Type B pancreatic cell (in vitro differentiated cells): ENCODE data around the gene FICD. TPM values are rescaled to one million over a fixed set of nuclear protein-coding genes. Genes with fewer than 3 reads are reported as not detected.

Experiments used
- DNase-seq: peaks from one replicate; pipeline ENCODE4 v3.0.0; 2021; ENCODE audit warnings: mixed read lengths; ENCODE audit not compliant: unreplicated experiment; ENCODE audit errors: extremely low spot score
- H3K27ac Mint-ChIP-seq: 2 replicates; pipeline ENCODE4 v1.8.0; 2021; ENCODE audit warnings: mild to moderate bottlenecking, mixed read lengths
- H3K27me3 Mint-ChIP-seq: 2 replicates; pipeline ENCODE4 v1.8.0; 2021; ENCODE audit warnings: mixed read lengths
- H3K36me3 Mint-ChIP-seq: 2 replicates; pipeline ENCODE4 v1.8.0; 2021; ENCODE audit warnings: mixed read lengths
- H3K4me1 Mint-ChIP-seq: one replicate; pipeline ENCODE4 v1.8.0; 2021; ENCODE audit warnings: mixed read lengths; ENCODE audit not compliant: unreplicated experiment
- H3K4me3 Mint-ChIP-seq: 2 replicates; pipeline ENCODE4 v1.8.0; 2021; ENCODE audit warnings: mild to moderate bottlenecking, mixed read lengths
- H3K9me3 Mint-ChIP-seq: 2 replicates; pipeline ENCODE4 v1.8.0; 2021; ENCODE audit warnings: mixed read lengths
- CTCF ChIP-seq: fragments of 200-600 bp; sonication (generic); conservative IDR thresholded peaks from 2 replicates; pipeline ENCODE4 v1.5.0; 2021; ENCODE audit warnings: antibody characterized with exemption, mild to moderate bottlenecking
- total RNA-seq: library from RNA; stranded (reverse); gene quantifications from 2 replicates; pipeline ENCODE4 v1.2.1, GENCODE V29; 2021; ENCODE audit warnings: low replicate concordance

The FICD gene
- total RNA-seq, 1 donor from 2014 or later: 4.9 TPM

GRCh38 chr12:108567406-108568337 is 52.6 kb downstream of the FICD start:
- H3K4me1 Mint-ChIP-seq: no peaks in the 10 kb centered on the region
- DNase-seq: no peak
- TF ChIP-seq CTCF: no peak
- H3K27me3 Mint-ChIP-seq: no peaks in the 10 kb centered on the region
- H3K27ac Mint-ChIP-seq: no peak overlapping the region
- no peaks in the 10 kb centered on the region for H3K9me3 Mint-ChIP-seq
- peaks cover 7% of the 10 kb centered on the region for H3K36me3 Mint-ChIP-seq
- H3K4me3 Mint-ChIP-seq: no peak overlapping the region

- no peak for DNase-seq
- H3K9me3 Mint-ChIP-seq: no peaks in the 10 kb centered on the region
- H3K4me3 Mint-ChIP-seq: no peak overlapping the region
- H3K4me1 Mint-ChIP-seq: no peaks in the 10 kb centered on the region
- H3K27me3 Mint-ChIP-seq: no peaks in the 10 kb centered on the region
- no peak overlapping the region for H3K27ac Mint-ChIP-seq
- H3K36me3 Mint-ChIP-seq: peaks cover 7% of the 10 kb centered on the region
- no peak for TF ChIP-seq CTCF
These were observed 53.5 kb downstream of the FICD start for GRCh38 chr12:108568338-108569154.

Other genes with a start within 250 kb of the FICD start
- 0.50 and 0.97 TPM in 2 replicates for gene CMKLR1, start 176.0 kb upstream of the FICD start, total RNA-seq
- 48.5 and 72.6 TPM in 2 replicates for gene SART3, start 45.9 kb downstream of the FICD start, total RNA-seq
- gene ISCU, start 47.3 kb downstream of the FICD start, total RNA-seq: 78.9 and 106 TPM in 2 replicates
- gene TMEM119, start 82.8 kb downstream of the FICD start, total RNA-seq: 0.33 and 27.2 TPM in 2 replicates
- 0.31 and 0.48 TPM in 2 replicates for gene SELPLG, start 118.6 kb downstream of the FICD start, total RNA-seq
- gene CORO1C, start 216.2 kb downstream of the FICD start, total RNA-seq: 87.9 and 103 TPM in 2 replicates